ENCODE data around the gene SHC1.

The SHC1 gene

GRCh38 chr1:154993572-154994268 lies 23.2 kb upstream of the SHC1 start, which contains the start of gene LENEP:
TSS of gene LENEP (plus strand) at chr1:154993586. CDS start at chr1:154993608, 22 bp downstream.
- no peak for DNase-seq (ENCODE audit: low spot score)
- in situ Hi-C loops (cut with MboI; ENCODE audit: low sequenced_read_pairs, unreplicated experiment), result no loop called here
- TF ChIP-seq CTCF (IDR thresholded peaks at IDR 0.05; ENCODE audit: borderline replicate concordance, control extremely low read depth, extremely low read depth, insufficient read depth, missing control alignments), result no peak

GRCh38 chr1:154992721-154993571 lies 22.4 kb upstream of the SHC1 start:
- DNase-seq (ENCODE audit: low spot score), result no peak
- no peak for TF ChIP-seq CTCF (IDR thresholded peaks at IDR 0.05; ENCODE audit: borderline replicate concordance, control extremely low read depth, extremely low read depth, insufficient read depth, missing control alignments)
- in situ Hi-C loops (cut with MboI; ENCODE audit: low sequenced_read_pairs, unreplicated experiment), result no loop called here

- in situ Hi-C loops (cut with MboI; ENCODE audit: low sequenced_read_pairs, unreplicated experiment), result no loop called here
- no peak for TF ChIP-seq CTCF (IDR thresholded peaks at IDR 0.05; ENCODE audit: borderline replicate concordance, control extremely low read depth, extremely low read depth, insufficient read depth, missing control alignments)
- no peak for DNase-seq (ENCODE audit: low spot score)
Measured at GRCh38 chr1:154990276-154990675, 19.7 kb upstream of the SHC1 start.

GRCh38 chr1:154989195-154989860 lies 18.8 kb upstream of the SHC1 start:
- no peak for DNase-seq (ENCODE audit: low spot score)
- no peak for TF ChIP-seq CTCF (IDR thresholded peaks at IDR 0.05; ENCODE audit: borderline replicate concordance, control extremely low read depth, extremely low read depth, insufficient read depth, missing control alignments)
- in situ Hi-C loops (cut with MboI; ENCODE audit: low sequenced_read_pairs, unreplicated experiment), result no loop called here

GRCh38 chr1:154988058-154988954 lies 17.8 kb upstream of the SHC1 start:
- no peak for DNase-seq (ENCODE audit: low spot score)
- in situ Hi-C loops (cut with MboI; ENCODE audit: low sequenced_read_pairs, unreplicated experiment), result no loop called here
- TF ChIP-seq CTCF (IDR thresholded peaks at IDR 0.05; ENCODE audit: borderline replicate concordance, control extremely low read depth, extremely low read depth, insufficient read depth, missing control alignments), result no peak
